ENCODE results near the gene TRIM62.
A peak's percentile ranks its signal among the peaks of the same experiment; 100 is the strongest.

The TRIM62 gene

DNA sequence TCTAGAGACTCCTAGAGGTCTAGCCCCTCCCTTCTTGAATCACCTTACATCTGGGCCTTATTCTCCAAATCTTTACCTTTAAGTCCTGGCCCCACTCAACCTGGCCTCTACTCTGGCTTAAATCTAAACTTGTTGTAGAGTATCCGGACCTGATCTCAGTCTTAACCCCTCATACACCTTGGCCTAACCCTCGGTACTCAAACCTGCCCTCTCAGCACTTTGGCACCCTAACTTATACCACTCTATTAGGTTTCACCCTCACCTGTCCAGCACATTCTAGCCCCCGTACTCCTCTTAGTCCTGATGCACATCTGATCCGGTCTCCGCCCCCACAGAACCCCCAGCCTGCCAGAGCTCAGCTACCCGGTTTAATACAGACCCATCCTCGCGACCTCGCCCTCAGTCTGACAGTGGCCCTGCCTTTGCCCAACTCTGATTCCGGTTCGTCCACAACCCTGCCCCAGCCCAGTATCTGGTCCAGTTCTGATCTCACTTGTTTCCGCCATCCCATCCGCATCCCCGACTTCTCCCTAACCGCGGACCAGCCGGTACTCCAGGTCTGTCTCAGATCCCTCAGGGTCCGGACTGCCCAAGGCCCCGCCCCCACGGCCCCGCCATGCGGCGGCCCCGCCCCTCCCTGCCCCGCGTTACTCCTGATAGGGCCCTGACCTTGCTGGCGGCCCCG is 1.5 kb downstream of the TRIM62 start:
- no peak for DNase-seq

DNA sequence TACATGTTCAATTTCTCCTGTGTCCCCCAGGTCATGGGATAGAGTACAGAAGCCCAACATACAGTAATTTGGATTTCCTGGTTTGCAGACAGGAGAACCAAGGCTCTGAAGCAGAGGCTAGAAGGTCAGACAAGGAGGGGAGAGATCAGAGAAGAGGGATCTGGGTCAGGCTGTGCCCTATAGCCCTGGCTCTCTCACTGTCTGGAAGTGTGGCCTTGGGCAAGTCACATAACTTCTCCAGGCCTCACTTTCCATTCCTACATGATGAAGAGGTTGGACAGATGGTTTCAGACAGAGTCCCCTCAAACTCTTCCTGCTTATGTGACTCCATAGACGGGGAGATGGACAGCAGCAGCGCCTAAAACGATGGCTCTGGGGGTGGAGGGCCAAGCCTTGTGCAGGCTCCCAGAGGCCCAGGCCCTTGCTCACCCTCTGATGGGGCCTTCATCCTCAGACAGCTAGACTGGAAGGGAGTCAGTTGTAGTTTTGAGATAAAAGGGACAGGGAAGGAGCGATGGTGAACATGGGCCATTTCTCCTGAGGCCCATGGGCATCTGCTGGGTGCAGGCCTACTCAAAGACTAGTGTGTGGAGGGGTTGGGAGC is 2.9 kb downstream of the TRIM62 start:
- DNase-seq: no peak

DNA sequence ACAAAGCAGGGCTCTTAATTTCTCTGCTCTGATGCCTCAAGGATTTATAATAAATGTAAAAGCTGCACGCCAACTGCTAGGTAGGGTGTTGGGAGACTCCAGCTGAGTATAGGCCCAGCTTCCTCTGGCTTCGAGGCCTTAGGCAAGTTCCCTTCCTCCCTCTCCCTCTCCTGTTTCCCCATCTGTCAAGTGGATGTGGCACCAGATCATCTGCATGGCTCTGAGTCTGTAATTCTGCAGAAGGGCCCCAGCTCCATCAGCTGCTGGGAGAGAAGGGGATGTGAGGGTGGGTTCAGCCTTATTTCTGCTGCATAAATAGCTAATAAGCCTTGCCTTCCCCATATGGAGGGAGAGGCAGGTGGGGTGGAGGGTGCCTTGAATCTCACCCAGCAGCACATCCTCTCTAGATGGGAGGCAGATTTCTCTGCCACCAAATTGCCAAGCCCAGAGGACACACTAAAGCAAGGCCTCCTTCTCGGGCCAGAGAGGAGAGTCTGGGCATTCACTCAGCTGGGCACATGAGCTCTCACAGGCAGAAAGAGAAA is 3.8 kb downstream of the TRIM62 start:
- DNase-seq: no peak

- no peak for DNase-seq
Measured at GRCh38 chr1:33176887-33177286, 5.0 kb downstream of the TRIM62 start.

- no peak for DNase-seq
Measured at GRCh38 chr1:33176362-33176850, 5.4 kb downstream of the TRIM62 start.

GRCh38 chr1:33175865-33176264 is 6.0 kb downstream of the TRIM62 start:
- no peak for DNase-seq

- no peak for DNase-seq
Measured at GRCh38 chr1:33173091-33173490, 8.8 kb downstream of the TRIM62 start.

DNA sequence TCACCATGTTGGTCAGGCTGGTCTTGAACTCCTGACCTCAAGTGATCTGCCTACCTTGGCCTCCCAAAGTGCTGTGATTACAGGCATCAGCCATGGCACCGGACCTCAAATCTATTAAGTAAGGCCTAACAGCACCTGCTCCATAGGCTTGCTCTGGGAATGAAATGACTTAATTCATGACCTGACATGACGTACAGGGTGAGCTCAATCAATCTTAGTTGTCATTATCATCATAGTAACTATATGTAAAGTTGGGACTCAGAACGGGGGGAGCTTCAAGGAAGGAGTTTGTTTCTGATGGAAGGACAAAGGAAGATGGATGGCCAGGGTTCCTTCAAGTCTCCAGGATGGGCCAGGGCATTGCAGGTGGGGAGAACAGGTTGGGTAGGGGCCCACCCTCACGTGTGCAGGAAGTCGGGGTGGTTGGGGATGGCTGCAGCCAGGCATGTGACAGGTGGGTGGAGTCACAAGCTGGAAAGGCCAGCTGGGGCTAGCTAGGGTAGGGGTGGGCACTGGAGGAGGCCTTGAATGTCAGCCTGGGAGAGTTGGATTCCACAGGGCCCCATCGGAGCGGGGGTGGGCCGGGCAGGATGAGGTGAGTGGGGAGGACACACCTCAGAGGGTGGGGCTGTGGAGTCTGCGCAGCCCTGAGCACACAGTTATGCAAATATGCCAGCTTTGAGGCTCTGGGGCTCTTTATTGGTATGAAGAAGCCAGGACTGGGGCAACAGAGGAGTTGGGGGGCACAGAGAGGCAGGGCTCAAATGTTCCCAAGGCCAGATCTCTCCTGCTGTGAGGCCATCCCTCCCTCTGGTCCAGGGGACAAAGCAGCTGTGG is 9.6 kb downstream of the TRIM62 start:
- no peak for DNase-seq

- DNase-seq: no peak
Measured at GRCh38 chr1:33170351-33171274, 11.2 kb downstream of the TRIM62 start.

DNA sequence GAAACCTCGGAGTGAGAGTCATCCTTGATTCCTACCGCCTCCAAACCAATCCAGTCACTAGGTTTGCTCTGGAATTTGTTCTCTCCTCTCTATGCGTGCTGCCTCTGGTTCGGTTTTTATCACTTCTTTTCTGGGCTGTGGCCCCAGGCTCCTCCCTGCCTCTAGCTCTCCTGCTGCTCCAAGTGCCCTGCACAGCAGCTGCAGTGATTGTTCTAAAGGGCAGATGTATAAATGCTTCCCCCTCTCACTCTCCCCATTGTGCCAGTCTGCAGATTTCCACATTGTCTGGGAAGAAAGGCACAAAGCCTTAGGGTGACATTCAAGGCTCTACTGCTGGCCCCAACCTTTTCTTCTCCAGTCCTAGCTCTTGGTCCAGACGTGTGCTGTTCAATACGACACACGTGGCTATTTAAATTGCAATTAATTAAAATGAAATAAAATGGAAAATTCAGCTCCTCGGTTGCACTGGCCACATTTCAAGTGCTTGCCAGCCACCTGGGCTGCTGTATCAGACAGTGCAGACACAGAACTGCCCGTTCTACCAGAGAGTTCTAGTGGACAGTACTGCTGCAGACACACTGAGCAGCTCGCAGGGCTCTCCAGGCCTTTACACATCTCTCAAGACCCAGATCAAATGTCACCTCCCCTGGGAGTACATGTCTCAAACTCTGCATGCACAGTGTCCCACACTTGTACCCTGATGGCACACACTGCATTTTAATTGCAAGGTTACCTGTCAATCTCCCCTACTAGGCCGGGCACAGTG is 12.4 kb downstream of the TRIM62 start:
- peak; percentile 37 for DNase-seq

DNA sequence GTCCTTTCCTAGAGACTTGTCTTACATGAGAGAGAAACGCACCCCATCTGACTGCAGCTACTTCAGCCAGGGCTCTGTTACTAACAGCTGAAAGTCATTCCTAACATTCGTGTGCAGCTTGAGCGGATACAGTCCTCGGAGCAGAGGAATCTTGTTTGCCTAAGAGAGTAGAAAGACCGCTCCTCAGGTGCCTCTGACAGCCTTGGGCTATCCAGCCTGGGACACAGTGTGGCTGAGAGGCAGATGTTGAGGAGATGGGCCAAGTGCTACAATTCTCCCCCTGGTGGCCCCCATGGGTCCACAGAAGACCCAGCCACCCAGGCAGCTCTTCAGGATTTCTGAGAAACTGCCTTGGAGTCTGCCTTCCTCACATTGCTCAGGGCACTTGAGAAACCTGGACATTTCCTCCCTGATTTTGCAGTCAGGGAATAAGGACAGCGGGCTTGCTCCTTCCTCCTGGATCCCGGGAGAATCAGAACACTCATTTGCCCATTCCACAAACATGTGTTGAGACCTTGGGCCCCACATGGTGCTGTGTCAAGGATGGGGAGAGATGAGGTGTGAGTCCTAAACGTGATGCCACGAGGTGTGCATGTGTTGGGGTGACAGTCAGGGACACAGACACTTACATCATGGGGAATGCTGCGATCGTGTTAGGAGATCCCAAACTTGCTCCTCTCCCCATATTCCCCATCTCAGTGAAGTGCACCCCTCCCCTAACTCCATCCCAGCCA is 13.1 kb downstream of the TRIM62 start:
- DNase-seq: no peak

GRCh38 chr1:33167650-33168447 is 14.0 kb downstream of the TRIM62 start:
- no peak for DNase-seq

DNA sequence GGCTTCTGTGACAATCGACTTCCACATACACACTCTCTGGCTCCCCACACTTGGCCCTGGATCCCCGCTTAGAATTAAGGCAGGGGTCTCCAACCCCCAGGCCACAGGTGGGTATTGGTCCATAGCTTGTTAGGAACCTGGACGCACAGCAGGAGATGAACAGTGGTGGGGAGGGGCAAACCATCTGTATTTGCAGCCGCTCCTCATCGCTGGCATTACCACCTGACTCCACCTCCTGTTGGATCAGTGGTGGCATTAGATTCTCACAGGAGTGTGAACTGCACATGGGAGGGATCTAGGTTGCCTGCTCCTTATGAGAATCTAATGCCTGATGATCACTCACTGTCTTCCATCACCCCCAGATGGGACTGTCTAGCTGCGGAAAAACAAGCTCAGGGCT is 16.0 kb downstream of the TRIM62 start:
- DNase-seq: no peak

- DNase-seq: no peak
Measured at GRCh38 chr1:33165209-33165608, 16.6 kb downstream of the TRIM62 start.

GRCh38 chr1:33163621-33164519 is 18.0 kb downstream of the TRIM62 start:
- DNase-seq: no peak

GRCh38 chr1:33162141-33162540 is 19.7 kb downstream of the TRIM62 start:
- no peak for DNase-seq

GRCh38 chr1:33161061-33161681 is 20.7 kb downstream of the TRIM62 start:
- peak; percentile 85 for DNase-seq

GRCh38 chr1:33159577-33159976 is 22.3 kb downstream of the TRIM62 start:
- DNase-seq: no peak

All from DMS79 treated with DMSO at 0.1 percent for 48 hours (cell line).